ENCODE data around the gene DOP1A.
"Not testable (repeated sequence)": the region's sequence is repeated elsewhere in the genome, so short reads cannot be mapped to it uniquely, and the experiment has no call there.

GRCh38 chr6:83191974-83192373, 124.5 kb downstream of the DOP1A start:
- not testable (repeated sequence) for TF ChIP-seq CTCF (IDR thresholded peaks at IDR 0.05; ENCODE audit: low read depth, low read length, missing input control); RXRA (IDR thresholded peaks at IDR 0.05); TAF1 (conservative IDR thresholded peaks at IDR 0.05); REST (IDR thresholded peaks at IDR 0.05); ZBTB33 (IDR thresholded peaks at IDR 0.05); ATF3 (IDR thresholded peaks at IDR 0.05); FOXA1 (IDR thresholded peaks at IDR 0.05); RAD21 (IDR thresholded peaks at IDR 0.05); YY1 (IDR thresholded peaks at IDR 0.05); FOXA2 (IDR thresholded peaks at IDR 0.05); EGR1 (IDR thresholded peaks at IDR 0.05; ENCODE audit: low read depth in 2 of 2); SP1 (IDR thresholded peaks at IDR 0.05)
